ENCODE measurements around the gene PNMA6E.

PNMA6E gene

GRCh38 chrX:153388722-153389459 is 12.3 kb downstream of the PNMA6E start:
- TF ChIP-seq CTCF (IDR thresholded peaks at IDR 0.05; ENCODE audit: low read length) (no peak), EZH2phosphoT487 (IDR thresholded peaks at IDR 0.05; ENCODE audit: low read length) (no peak), EZH2 (optimal IDR thresholded peaks at IDR 0.05; ENCODE audit: low read depth, low read length) (no peak)
- Histone ChIP-seq H3F3A (ENCODE audit: insufficient read depth, low read length) (no peaks in the 10 kb centered on the region), H3K9ac (ENCODE audit: low read length) (no peak overlapping the region), H3K79me2 (ENCODE audit: low read length) (no peaks in the 10 kb centered on the region), H3K36me3 (replicated peaks; ENCODE audit: insufficient read depth, low read length) (no peaks in the 10 kb centered on the region), H2AFZ (ENCODE audit: low read length) (no peak overlapping the region), H3K9me2 (replicated peaks; ENCODE audit: insufficient read depth, low read length) (no peaks in the 10 kb centered on the region), H3K4me3 (ENCODE audit: low read length) (no peak overlapping the region), H3K4me2 (ENCODE audit: low read depth, low read length) (no peak overlapping the region), H4K20me1 (ENCODE audit: insufficient read depth, low read length) (no peaks in the 10 kb centered on the region), H3K4me1 (ENCODE audit: low read length) (no peaks in the 10 kb centered on the region), H3K27me3 (replicated peaks; ENCODE audit: insufficient read depth, low read length) (no peaks in the 10 kb centered on the region), H3K9me3 (replicated peaks; ENCODE audit: insufficient read depth, low read length) (no peaks in the 10 kb centered on the region), H3K27ac (ENCODE audit: low read length) (no peak overlapping the region)
- no peak for DNase-seq

- H3K27me3 ChIP-seq (replicated peaks; ENCODE audit: insufficient read depth, low read length): no peaks in the 10 kb centered on the region
- H3K79me2 ChIP-seq (ENCODE audit: low read length): no peaks in the 10 kb centered on the region
- H3F3A ChIP-seq (ENCODE audit: insufficient read depth, low read length): no peaks in the 10 kb centered on the region
- H3K4me2 ChIP-seq (ENCODE audit: low read depth, low read length): no peak overlapping the region
- no peak overlapping the region for H3K27ac ChIP-seq (ENCODE audit: low read length)
- DNase-seq: no peak
- H3K9ac ChIP-seq (ENCODE audit: low read length): no peak overlapping the region
- no peak overlapping the region for H2AFZ ChIP-seq (ENCODE audit: low read length)
- H3K4me3 ChIP-seq (ENCODE audit: low read length): no peak overlapping the region
- H3K9me2 ChIP-seq (replicated peaks; ENCODE audit: insufficient read depth, low read length): no peaks in the 10 kb centered on the region
- TF ChIP-seq EZH2phosphoT487 (IDR thresholded peaks at IDR 0.05; ENCODE audit: low read length) (no peak), CTCF (IDR thresholded peaks at IDR 0.05; ENCODE audit: low read length) (no peak), EZH2 (optimal IDR thresholded peaks at IDR 0.05; ENCODE audit: low read depth, low read length) (no peak)
- no peaks in the 10 kb centered on the region for H3K9me3 ChIP-seq (replicated peaks; ENCODE audit: insufficient read depth, low read length)
- no peaks in the 10 kb centered on the region for H3K36me3 ChIP-seq (replicated peaks; ENCODE audit: insufficient read depth, low read length)
- no peaks in the 10 kb centered on the region for H4K20me1 ChIP-seq (ENCODE audit: insufficient read depth, low read length)
- H3K4me1 ChIP-seq (ENCODE audit: low read length): no peaks in the 10 kb centered on the region
Measured at GRCh38 chrX:153387987-153388721, 13.0 kb downstream of the PNMA6E start.

GRCh38 chrX:153387345-153387744 is 13.8 kb downstream of the PNMA6E start:
- Histone ChIP-seq H3K79me2 (ENCODE audit: low read length) (no peaks in the 10 kb centered on the region), H3K9me3 (replicated peaks; ENCODE audit: insufficient read depth, low read length) (no peaks in the 10 kb centered on the region)

More at GRCh38 chrX:153387345-153387744, 13.8 kb downstream of the PNMA6E start:
- Histone ChIP-seq H3K27ac (ENCODE audit: low read length) (no peak overlapping the region), H3K9ac (ENCODE audit: low read length) (no peak overlapping the region), H3K4me2 (ENCODE audit: low read depth, low read length) (no peak overlapping the region), H3K4me1 (ENCODE audit: low read length) (no peaks in the 10 kb centered on the region), H2AFZ (ENCODE audit: low read length) (no peak overlapping the region), H3K4me3 (ENCODE audit: low read length) (no peak overlapping the region), H3K27me3 (replicated peaks; ENCODE audit: insufficient read depth, low read length) (no peaks in the 10 kb centered on the region), H3K36me3 (replicated peaks; ENCODE audit: insufficient read depth, low read length) (no peaks in the 10 kb centered on the region), H3K9me2 (replicated peaks; ENCODE audit: insufficient read depth, low read length) (no peaks in the 10 kb centered on the region), H3F3A (ENCODE audit: insufficient read depth, low read length) (no peaks in the 10 kb centered on the region), H4K20me1 (ENCODE audit: insufficient read depth, low read length) (no peaks in the 10 kb centered on the region)
- TF ChIP-seq EZH2 (optimal IDR thresholded peaks at IDR 0.05; ENCODE audit: low read depth, low read length): no peak
- TF ChIP-seq EZH2phosphoT487 (IDR thresholded peaks at IDR 0.05; ENCODE audit: low read length): no peak
- no peak for TF ChIP-seq CTCF (IDR thresholded peaks at IDR 0.05; ENCODE audit: low read length)
- DNase-seq: no peak

Data from MM.1S (cell line).